ENCODE data around the gene SERINC4.

The SERINC4 gene

GRCh38 chr15:43748376-43748775, 51.6 kb downstream of the SERINC4 start:
- DNase-seq = no peak

GRCh38 chr15:43746903-43747309, 53.1 kb downstream of the SERINC4 start:
- DNase-seq = peak; percentile 49 to 69

- peak; percentile 85 to 91 for DNase-seq
Measured at GRCh38 chr15:43746245-43746902, 53.6 kb downstream of the SERINC4 start, which contains the start of gene PDIA3. PDIA3 (plus strand) TSS chr15:43746438; CDS start chr15:43746540, 102 bp downstream.
